ENCODE data around the gene TRAPPC8.
"Not testable (repeated sequence)": the region's sequence is repeated elsewhere in the genome, so short reads cannot be mapped to it uniquely, and the experiment has no call there.

The TRAPPC8 gene

GRCh38 chr18:31942999-31943877, at the start of gene TRAPPC8:
Gene TRAPPC8 (minus strand): TSS chr18:31943128. CDS start chr18:31942764, 364 bp downstream.
- peak; percentile 88 to 96 for DNase-seq

- DNase-seq = no peak
Observed at GRCh38 chr18:31990823-31991222, 47.9 kb upstream of the TRAPPC8 start.

GRCh38 chr18:31983976-31984375, 41.0 kb upstream of the TRAPPC8 start:
- DNase-seq = no peak

GRCh38 chr18:31983020-31983419, 40.1 kb upstream of the TRAPPC8 start:
- no peak for DNase-seq

GRCh38 chr18:31980863-31981262, 37.9 kb upstream of the TRAPPC8 start:
- DNase-seq = no peak

- DNase-seq = no peak
Observed at GRCh38 chr18:31979714-31980113, 36.8 kb upstream of the TRAPPC8 start.

GRCh38 chr18:31978616-31979015, 35.7 kb upstream of the TRAPPC8 start:
- DNase-seq = no peak

- peak in 1 of 2 experiments; percentile 58 for DNase-seq
Observed at GRCh38 chr18:31977270-31977872, 34.4 kb upstream of the TRAPPC8 start.

- DNase-seq = no peak
Observed at GRCh38 chr18:31976242-31976641, 33.3 kb upstream of the TRAPPC8 start.

- DNase-seq = no peak
Observed at GRCh38 chr18:31973929-31974546, 31.1 kb upstream of the TRAPPC8 start.

GRCh38 chr18:31970617-31971016, 27.7 kb upstream of the TRAPPC8 start:
- no peak for DNase-seq

GRCh38 chr18:31965316-31965970, 22.5 kb upstream of the TRAPPC8 start:
- DNase-seq = no peak

GRCh38 chr18:31957728-31958127, 14.8 kb upstream of the TRAPPC8 start:
- no peak for DNase-seq

GRCh38 chr18:31954349-31954748, 11.4 kb upstream of the TRAPPC8 start:
- peak in 1 of 2 experiments; percentile 12 for DNase-seq

- not testable (repeated sequence) for DNase-seq
Observed at GRCh38 chr18:31953699-31954098, 10.8 kb upstream of the TRAPPC8 start.

- DNase-seq = no peak
Observed at GRCh38 chr18:31952223-31952622, 9.3 kb upstream of the TRAPPC8 start.

GRCh38 chr18:31950583-31950982, 7.7 kb upstream of the TRAPPC8 start:
- DNase-seq = no peak

GRCh38 chr18:31948349-31948748, 5.4 kb upstream of the TRAPPC8 start:
- not testable (repeated sequence) for DNase-seq

GRCh38 chr18:31946305-31947046, 3.5 kb upstream of the TRAPPC8 start:
- DNase-seq = no peak

- no peak for DNase-seq
Observed at GRCh38 chr18:31943878-31944816, 1.2 kb upstream of the TRAPPC8 start.

- DNase-seq = peak in 1 of 2 experiments; percentile 35
Observed at GRCh38 chr18:31942291-31942998, 483 bp downstream of the TRAPPC8 start.
